ENCODE data around the gene ALK.

DNA sequence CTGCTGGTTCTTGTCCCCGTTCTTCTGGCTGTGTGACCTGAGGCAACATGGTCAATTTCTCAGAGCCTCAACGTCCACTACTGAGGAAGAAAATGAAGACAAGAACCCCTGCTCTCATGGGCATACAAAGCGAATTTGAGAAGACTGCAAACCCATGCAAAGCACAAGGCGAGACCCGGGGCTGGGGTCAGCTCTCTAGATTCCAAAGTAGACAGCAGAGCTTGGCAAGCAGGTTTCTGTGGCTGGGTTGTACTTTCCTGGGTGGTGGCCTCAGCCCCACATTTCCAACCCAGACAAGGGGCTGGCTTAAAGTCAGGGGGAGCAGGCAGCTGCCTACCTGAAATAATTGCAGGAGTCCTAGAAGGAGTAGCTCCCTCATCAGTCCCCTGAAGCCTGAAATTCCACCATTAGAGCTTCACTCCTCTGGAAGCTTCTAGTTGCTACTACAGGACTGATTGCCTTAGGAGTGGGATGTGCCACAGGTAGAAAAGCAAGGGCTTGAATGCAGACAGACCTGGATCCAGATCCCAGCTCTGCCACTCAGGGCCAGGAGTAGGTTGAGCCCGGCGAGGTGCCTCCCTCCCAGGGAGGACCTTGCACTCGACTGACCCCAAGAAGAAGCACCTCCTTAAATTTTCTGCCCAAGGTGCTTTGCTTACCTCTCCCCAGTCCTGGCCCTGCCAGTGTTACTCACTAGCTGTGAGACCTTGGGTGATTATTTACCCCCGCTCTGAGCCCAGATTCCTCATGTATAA lies 678.6 kb downstream of the ALK start:
- no peak for TF ChIP-seq POLR2A (IDR thresholded peaks at IDR 0.05)
- TF ChIP-seq, protein P1, sequence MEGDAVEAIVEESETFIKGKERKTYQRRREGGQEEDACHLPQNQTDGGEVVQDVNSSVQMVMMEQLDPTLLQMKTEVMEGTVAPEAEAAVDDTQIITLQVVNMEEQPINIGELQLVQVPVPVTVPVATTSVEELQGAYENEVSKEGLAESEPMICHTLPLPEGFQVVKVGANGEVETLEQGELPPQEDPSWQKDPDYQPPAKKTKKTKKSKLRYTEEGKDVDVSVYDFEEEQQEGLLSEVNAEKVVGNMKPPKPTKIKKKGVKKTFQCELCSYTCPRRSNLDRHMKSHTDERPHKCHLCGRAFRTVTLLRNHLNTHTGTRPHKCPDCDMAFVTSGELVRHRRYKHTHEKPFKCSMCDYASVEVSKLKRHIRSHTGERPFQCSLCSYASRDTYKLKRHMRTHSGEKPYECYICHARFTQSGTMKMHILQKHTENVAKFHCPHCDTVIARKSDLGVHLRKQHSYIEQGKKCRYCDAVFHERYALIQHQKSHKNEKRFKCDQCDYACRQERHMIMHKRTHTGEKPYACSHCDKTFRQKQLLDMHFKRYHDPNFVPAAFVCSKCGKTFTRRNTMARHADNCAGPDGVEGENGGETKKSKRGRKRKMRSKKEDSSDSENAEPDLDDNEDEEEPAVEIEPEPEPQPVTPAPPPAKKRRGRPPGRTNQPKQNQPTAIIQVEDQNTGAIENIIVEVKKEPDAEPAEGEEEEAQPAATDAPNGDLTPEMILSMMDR (IDR thresholded peaks at IDR 0.05), result no peak

All from thyroid gland (tissue), 4 donors.